ENCODE results near the gene KCTD11. TPM values are rescaled to one million over a fixed set of nuclear protein-coding genes. Genes with fewer than 3 reads are reported as not detected.

KCTD11 gene
- total and polyA plus RNA-seq, 10 of the 15 experiments (the other 5 are each of a cell fraction or from before 2014, with no cell fraction given) = 0.05 to 7.3 (median 2.9) TPM

- TF ChIP-seq MXI1 (IDR thresholded peaks at IDR 0.05; ENCODE audit: low read depth, low read length) (no peak), IKZF2 (IDR thresholded peaks at IDR 0.05) (peak in 1 of 2 experiments; percentile 9; a peak in 1 of 4 replicates), SIN3A (IDR thresholded peaks at IDR 0.05; ENCODE audit: low read depth, low read length) (no peak), HCFC1 (IDR thresholded peaks at IDR 0.05; ENCODE audit: low read length) (no peak), DPF2 (IDR thresholded peaks at IDR 0.05) (peak; percentile 35; the same call in 1 of the 2 replicates), LARP7 (IDR thresholded peaks at IDR 0.05) (0 out of 2 replicates have a peak, but pooled peaks have one; percentile 14), RFX5 (IDR thresholded peaks at IDR 0.05; ENCODE audit: low read depth, low read length) (no peak), GATAD2B (conservative IDR thresholded peaks at IDR 0.05; ENCODE audit: low read depth) (peak; percentile 35; the same call in 1 of the 2 replicates)
- TF ChIP-seq, protein P1, sequence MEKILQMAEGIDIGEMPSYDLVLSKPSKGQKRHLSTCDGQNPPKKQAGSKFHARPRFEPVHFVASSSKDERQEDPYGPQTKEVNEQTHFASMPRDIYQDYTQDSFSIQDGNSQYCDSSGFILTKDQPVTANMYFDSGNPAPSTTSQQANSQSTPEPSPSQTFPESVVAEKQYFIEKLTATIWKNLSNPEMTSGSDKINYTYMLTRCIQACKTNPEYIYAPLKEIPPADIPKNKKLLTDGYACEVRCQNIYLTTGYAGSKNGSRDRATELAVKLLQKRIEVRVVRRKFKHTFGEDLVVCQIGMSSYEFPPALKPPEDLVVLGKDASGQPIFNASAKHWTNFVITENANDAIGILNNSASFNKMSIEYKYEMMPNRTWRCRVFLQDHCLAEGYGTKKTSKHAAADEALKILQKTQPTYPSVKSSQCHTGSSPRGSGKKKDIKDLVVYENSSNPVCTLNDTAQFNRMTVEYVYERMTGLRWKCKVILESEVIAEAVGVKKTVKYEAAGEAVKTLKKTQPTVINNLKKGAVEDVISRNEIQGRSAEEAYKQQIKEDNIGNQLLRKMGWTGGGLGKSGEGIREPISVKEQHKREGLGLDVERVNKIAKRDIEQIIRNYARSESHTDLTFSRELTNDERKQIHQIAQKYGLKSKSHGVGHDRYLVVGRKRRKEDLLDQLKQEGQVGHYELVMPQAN (conservative IDR thresholded peaks at IDR 0.05) = 0 out of 2 replicates have a peak, but pooled peaks have one; percentile 21
- TF ChIP-seq, protein P2, sequence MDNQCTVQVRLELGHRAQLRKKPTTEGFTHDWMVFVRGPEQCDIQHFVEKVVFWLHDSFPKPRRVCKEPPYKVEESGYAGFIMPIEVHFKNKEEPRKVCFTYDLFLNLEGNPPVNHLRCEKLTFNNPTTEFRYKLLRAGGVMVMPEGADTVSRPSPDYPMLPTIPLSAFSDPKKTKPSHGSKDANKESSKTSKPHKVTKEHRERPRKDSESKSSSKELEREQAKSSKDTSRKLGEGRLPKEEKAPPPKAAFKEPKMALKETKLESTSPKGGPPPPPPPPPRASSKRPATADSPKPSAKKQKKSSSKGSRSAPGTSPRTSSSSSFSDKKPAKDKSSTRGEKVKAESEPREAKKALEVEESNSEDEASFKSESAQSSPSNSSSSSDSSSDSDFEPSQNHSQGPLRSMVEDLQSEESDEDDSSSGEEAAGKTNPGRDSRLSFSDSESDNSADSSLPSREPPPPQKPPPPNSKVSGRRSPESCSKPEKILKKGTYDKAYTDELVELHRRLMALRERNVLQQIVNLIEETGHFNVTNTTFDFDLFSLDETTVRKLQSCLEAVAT (IDR thresholded peaks at IDR 0.05) = peak; percentile 62; the same call in 1 of the 2 replicates
- WGBS (ENCODE audit: insufficient coverage, insufficient replicate concordance, low lambda C conversion rate, missing lambda C conversion rate) = 58% methylated on average over 13 of the region's 13 CpGs
- Histone ChIP-seq H3K27ac (ENCODE audit: control insufficient read depth, insufficient read depth) (peak overlapping the region; percentile 94), H3K9ac (ENCODE audit: control insufficient read depth, insufficient read depth, low read length) (peak overlapping the region; percentile 52), H3K36me3 (ENCODE audit: control insufficient read depth in 2 of 2, insufficient read depth in 2 of 2, low read length in 1 of 2) (no peaks in the 10 kb centered on the region), H3K27me3 (replicated peaks in 1 of 2; ENCODE audit: control insufficient read depth in 2 of 2, insufficient read depth in 2 of 2, low read length in 1 of 2) (no peaks in the 10 kb centered on the region), H3K79me2 (ENCODE audit: control insufficient read depth, insufficient read depth, low read length) (peaks cover 17% of the 10 kb centered on the region), H3K4me1 (ENCODE audit: control insufficient read depth, insufficient read depth, low read length) (peaks cover 36% of the 10 kb centered on the region), H3K4me3 (peak overlapping the region; percentile 99), H3K9me3 (replicated peaks; ENCODE audit: control insufficient read depth, insufficient read depth, low read length) (no peaks in the 10 kb centered on the region), H3K4me2 (ENCODE audit: control insufficient read depth, insufficient read depth) (peak overlapping the region; percentile 97), H2AFZ (ENCODE audit: control insufficient read depth, low read depth, low read length) (peak overlapping the region; percentile 56), H4K20me1 (ENCODE audit: control insufficient read depth, insufficient read depth) (no peaks in the 10 kb centered on the region)
- no TSS peak for BruUV-seq (replicated peaks)
- RAD21 ChIA-PET (ENCODE audit: unreplicated experiment) = interaction anchor here (1.1 to 2.4 kb wide), 2 partner anchors 21 to 25 kb away, joined by 5 to 11 read pairs; no protein-coding TSS in a partner anchor
- no peak for DNase-seq (ENCODE audit: low read depth, low spot score)
- FAIRE-seq = no peak
- CTCF ChIA-PET = interaction anchor here (1.4 to 7.9 kb wide), 2 partner anchors 13 to 22 kb away, joined by 3 to 49 read pairs; partner anchors contain the start of gene KCTD11
- intact Hi-C loops (cut with micrococcal nuclease; ENCODE audit: unreplicated experiment) (no loop called here), in situ Hi-C loops (cut with MboI) (no loop called here)
- POLR2A ChIA-PET = interaction anchor here (1.3 to 2.3 kb wide), 6 partner anchors 12 to 357 kb away, joined by 4 to 31 read pairs (median 8); partner anchors contain the start of gene TP53
- SMC1A ChIA-PET (ENCODE audit: uncharacterized antibody, unreplicated experiment) = no interaction called here
- ATAC-seq = no peak
These were observed 21.3 kb upstream of the KCTD11 start for GRCh38 chr17:7330638-7331015.

Measured in GM12878 (cell line).